Pancreas (tissue), 10 donors: Measurements from ENCODE around the gene CAPN3. TPM values are rescaled to one million over a fixed set of nuclear protein-coding genes. Genes with fewer than 3 reads are reported as not detected.

ENCODE experiments used
- ATAC-seq, 4 donors: fragments of 200-7000 bp; cut with Tn5 transposase; one replicate each; pipeline versions ENCODE4 v1.8.0 to v1.9.1; 2020; ENCODE audit warnings: mild to moderate bottlenecking in 4 of 4, moderate library complexity in 4 of 4
- DNase-seq, 6 donors: peaks; one replicate each; pipeline ENCODE4 v3.0.0-alpha.2; 2020
- FAIRE-seq: peaks from 2 replicates; lab custom pipeline; 2012; peaks lifted over from hg19 to GRCh38; lab: Jason Lieb, UNC
- H3K27ac ChIP-seq, 4 donors: fragments of 200-600 bp; sonication (generic); 1 replicate in 3 of 4; 2 replicates in 1 of 4; pipeline versions ENCODE4 v1.5.0 to v1.8.0; 2020
- H3K27me3 ChIP-seq, 4 donors: fragments of 200-600 bp; one replicate each; pipeline ENCODE4 v1.8.0; 2021
- H3K36me3 ChIP-seq, 3 donors: fragments of 200-600 bp; sonication (generic) in 1 of 3; one replicate each; pipeline versions ENCODE4 v1.5.0 to v1.8.0; 2020 to 2021
- H3K4me1 ChIP-seq, 3 donors: fragments of 200-600 bp; one replicate each; pipeline ENCODE4 v1.8.0; 2021
- H3K4me3 ChIP-seq, 4 donors: fragments of 200-600 bp; sonication (generic) in 2 of 4; one replicate each; pipeline versions ENCODE4 v1.5.0 to v1.8.0; 2020 to 2021
- H3K9me3 ChIP-seq, 4 donors: fragments of 200-600 bp; one replicate each; pipeline ENCODE4 v1.8.0; 2021
- CTCF ChIP-seq, 4 donors: fragments of 200-600 bp; sonication (generic) in 3 of 4; IDR thresholded peaks; one replicate each; pipeline versions ENCODE4 v1.5.0 to v1.8.0; 2021; ENCODE audit warnings: antibody characterized with exemption in 4 of 4
- WGBS, 2 donors: extraction: QIAGEN DNeasy Blood & Tissue Kit; methylation state at CpG; one replicate each; pipeline ENCODE4 v1.1.7; 2013; 5-methylcytosine and 5-hydroxymethylcytosine counted together
- intact Hi-C, 3 donors: fragments of 100-400 bp; cut with DNase I; formaldehyde crosslinking; loops; one replicate each; pipeline versions ENCODE4 v1.11.1 to v1.14.2; 2022
- polyA plus RNA-seq, 2 donors: library from polyadenylated mRNA; stranded (reverse); fragments of 200-250 nt; gene quantifications; one replicate each; pipeline ENCODE4 v1.2.3, GENCODE V29; 2013
- total RNA-seq, 6 donors: library from RNA; stranded (reverse); fragmentation: NEBNext Ultra II Directional in 4 of 6; extraction: Animal tissue kit (Norgen Biotek cat#: 25700) in 4 of 6; gene quantifications; one replicate each; pipeline versions ENCODE4 v1.2.1 to v1.2.4, GENCODE V29; 2021 to 2023
- donor health status: healthy with polysubstance abuse.
- donor health status: DM: no; HTN: no; CAD: no; lungs with moderate emphysema.
- donor health status: DM: no; HTN: no; CAD: no.
- donor health status: control.
- donor health status: control.
- donor health status: Bipolar disorder and iron deficiency.
- donor health status: DM: yes; HTN: yes; CAD: no.
- donor health status: DM: no; HTN: no; CAD: no.
- donor health status: DM: no; HTN: no; CAD: no.
- donor health status: DM: yes; HTN: yes; CAD: no.

CAPN3 gene
- total and polyA plus RNA-seq, 8 donors, result 1.8 to 35.8 (median 4.5) TPM

- H3K9me3 ChIP-seq, result no peaks in the 10 kb centered on the region
- no peaks in the 10 kb centered on the region for H3K36me3 ChIP-seq
- no peak overlapping the region for H3K4me3 ChIP-seq
- FAIRE-seq (no peak), ATAC-seq (no peak), DNase-seq (no peak)
- no peaks in the 10 kb centered on the region for H3K4me1 ChIP-seq
- intact Hi-C loops, result no loop called here
- WGBS, 2 donors, result 89 to 90% methylated on average over 5 of the region's 5 CpGs
- TF ChIP-seq CTCF (IDR thresholded peaks at IDR 0.05), result no peak
- H3K27ac ChIP-seq, result no peak overlapping the region
- H3K27me3 ChIP-seq, result no peaks in the 10 kb centered on the region
Observed at GRCh38 chr15:42365921-42366550, 6.7 kb downstream of the CAPN3 start.

- H3K9me3 ChIP-seq, result no peaks in the 10 kb centered on the region
- no peaks in the 10 kb centered on the region for H3K27me3 ChIP-seq
- ATAC-seq (peak in 1 of 4 donors; percentile 63), FAIRE-seq (no peak), DNase-seq (no peak)
- WGBS, 2 donors, result 79 to 94% methylated on average over 5 of the region's 5 CpGs
- intact Hi-C loops, result no loop called here
- no peaks in the 10 kb centered on the region for H3K4me1 ChIP-seq
- no peak overlapping the region for H3K4me3 ChIP-seq
- H3K36me3 ChIP-seq, result no peaks in the 10 kb centered on the region
- TF ChIP-seq CTCF (IDR thresholded peaks at IDR 0.05), result no peak
- no peak overlapping the region for H3K27ac ChIP-seq
Observed at GRCh38 chr15:42367041-42367440, 7.7 kb downstream of the CAPN3 start.

DNA sequence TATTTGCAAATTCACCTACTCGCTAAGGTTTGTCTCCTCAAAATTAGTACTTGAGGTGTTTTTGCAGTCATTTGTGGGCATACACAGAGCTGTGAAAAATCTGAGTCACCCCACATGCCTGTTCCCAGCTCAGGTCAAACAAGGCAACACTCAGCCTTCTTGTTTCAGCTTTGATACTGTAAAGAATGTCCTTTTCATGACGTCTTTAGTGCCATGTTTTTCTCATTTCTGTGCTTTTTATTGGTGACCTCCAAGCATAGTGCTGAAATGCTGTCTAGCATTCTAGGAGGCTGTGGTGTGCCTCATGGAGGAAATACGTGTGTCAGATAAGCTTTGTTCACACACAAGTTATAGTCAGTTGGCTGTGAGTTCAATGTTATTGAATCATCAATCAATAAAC, 8.8 kb downstream of the CAPN3 start:
- H3K27me3 ChIP-seq, result no peaks in the 10 kb centered on the region
- no peaks in the 10 kb centered on the region for H3K9me3 ChIP-seq
- H3K36me3 ChIP-seq, result no peaks in the 10 kb centered on the region
- FAIRE-seq (no peak), DNase-seq (no peak), ATAC-seq (no peak)
- H3K27ac ChIP-seq, result no peak overlapping the region
- intact Hi-C loops, result no loop called here
- TF ChIP-seq CTCF (IDR thresholded peaks at IDR 0.05), result no peak
- no peaks in the 10 kb centered on the region for H3K4me1 ChIP-seq
- H3K4me3 ChIP-seq, result no peak overlapping the region
- 65 to 66% methylated on average over 3 of the region's 3 CpGs for WGBS, 2 donors

DNA sequence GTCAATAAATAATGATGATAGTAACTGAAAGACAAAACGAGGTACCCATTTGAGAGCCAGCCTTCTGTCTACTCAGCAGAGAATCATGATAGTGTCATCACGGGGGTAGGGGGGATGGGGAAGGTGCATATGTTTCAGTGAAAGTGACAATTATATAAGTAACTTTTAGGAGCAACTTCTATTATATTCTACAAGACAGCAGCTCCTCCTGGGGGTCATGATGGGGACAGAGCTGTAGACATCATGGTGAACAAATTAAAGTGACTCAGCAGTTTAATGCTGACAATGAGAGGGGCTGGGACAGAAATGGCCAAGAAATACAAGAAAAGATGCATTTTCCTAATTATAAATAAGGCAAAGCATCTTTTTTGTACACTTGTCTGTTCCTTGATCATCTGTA, 11.8 kb downstream of the CAPN3 start:
- Histone ChIP-seq H3K27me3 (no peaks in the 10 kb centered on the region), H3K4me3 (no peak overlapping the region), H3K36me3 (no peaks in the 10 kb centered on the region), H3K9me3 (no peaks in the 10 kb centered on the region), H3K4me1 (no peaks in the 10 kb centered on the region), H3K27ac (no peak overlapping the region)
- 51 to 58% methylated on average over 2 of the region's 2 CpGs for whole genome bisulfite sequencing, 2 donors
- DNase-seq, result no peak
- no peak for FAIRE-seq
- no peak for TF ChIP-seq CTCF (IDR thresholded peaks at IDR 0.05)
- no peak for ATAC-seq
- intact Hi-C loops, result no loop called here

DNA sequence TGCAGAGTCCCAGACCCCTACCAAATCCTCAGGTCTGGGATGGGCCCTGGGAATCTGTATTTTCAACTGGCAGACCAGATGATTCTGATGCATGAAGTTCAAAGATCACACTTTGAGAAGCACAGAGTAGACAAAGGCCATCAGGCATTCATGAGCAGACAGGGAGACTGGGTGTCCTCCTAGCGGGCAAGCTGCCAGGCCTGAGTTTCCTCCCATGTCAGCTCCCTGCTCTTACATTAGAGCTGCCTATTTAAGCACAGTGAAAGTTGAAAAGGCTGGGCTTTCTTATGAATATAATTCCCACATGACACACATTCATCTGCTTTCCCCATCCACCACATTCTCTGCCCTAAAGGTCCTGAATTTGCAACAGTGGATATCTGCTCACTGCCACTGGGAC, 14.0 kb downstream of the CAPN3 start:
- TF ChIP-seq CTCF (IDR thresholded peaks at IDR 0.05), result no peak
- Histone ChIP-seq H3K36me3 (no peaks in the 10 kb centered on the region), H3K4me1 (no peaks in the 10 kb centered on the region), H3K27ac (no peak overlapping the region), H3K4me3 (no peak overlapping the region), H3K27me3 (no peaks in the 10 kb centered on the region), H3K9me3 (peaks cover 0 to 4% (median 0%) of the 10 kb centered on the region in 4 donors)
- intact Hi-C loops, result no loop called here
- FAIRE-seq (no peak), ATAC-seq (no peak), DNase-seq (peak in 1 of 6 donors; percentile 24)
- 73 to 86% methylated on average over 1 of the region's 1 CpG for WGBS, 2 donors
